Measurements from ENCODE around the gene ZFP36. TPM values are rescaled to one million over a fixed set of nuclear protein-coding genes. Genes with fewer than 3 reads are reported as not detected.

Gene ZFP36
- total RNA-seq, 1 experiment from 2014 or later: 17.3 TPM

DNA sequence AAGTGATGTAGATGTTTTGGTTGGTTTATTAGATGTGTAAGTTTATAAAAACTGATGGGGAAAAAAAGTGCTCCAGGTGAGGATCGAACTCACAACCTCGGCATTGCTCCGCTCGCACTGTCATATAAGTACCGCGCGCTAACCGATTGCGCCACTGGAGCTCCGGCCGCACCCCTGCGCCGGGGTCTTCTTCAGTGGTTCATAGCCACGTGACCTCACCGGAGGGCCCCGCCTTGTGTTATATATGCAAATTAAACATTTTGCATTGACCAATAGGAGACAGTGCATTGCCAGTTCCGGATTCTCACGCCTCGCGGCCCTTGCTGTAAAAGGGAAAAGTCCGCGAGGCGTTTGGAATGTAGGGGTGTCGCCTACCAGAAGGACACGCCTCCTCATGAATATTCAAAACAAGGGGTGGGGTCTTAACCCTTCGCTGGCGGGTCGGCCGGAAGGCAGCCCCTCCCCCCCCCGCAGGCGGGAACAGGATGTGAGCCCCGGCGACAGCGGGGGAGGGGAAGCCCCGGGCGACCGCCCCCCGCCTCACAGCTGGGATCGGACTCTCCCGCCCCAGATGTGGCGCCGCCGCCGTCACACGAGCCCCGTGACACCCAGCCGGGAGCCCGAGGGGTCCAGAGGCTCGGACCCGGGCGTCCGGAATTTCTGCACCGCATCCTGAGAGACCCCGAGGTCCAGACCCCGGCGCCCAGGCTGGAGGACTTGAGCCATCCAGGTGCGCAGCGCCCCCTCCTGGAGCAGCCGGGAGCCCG, 5.6 kb downstream of the ZFP36 start, which contains the start of gene PLEKHG2:
Gene PLEKHG2, plus strand, starts transcription at position 570 of the 767 bp plus-strand sequence. CDS start 1,418 bp downstream, outside the sequence.
- Mint-ChIP-seq H3K27me3 (ENCODE audit: low read depth) (no peaks in the 10 kb centered on the region), H3K4me1 (peaks cover 47% of the 10 kb centered on the region), H3K27ac (peak within 1 kb of the TSS; percentile 84), H3K36me3 (peaks cover 9% of the 10 kb centered on the region), H3K9me3 (no peaks in the 10 kb centered on the region), H3K4me3 (peak within 1 kb of the TSS; percentile 99)
- CTCF ChIA-PET: interaction anchor here (0.6 to 2.3 kb wide), 11 partner anchors 11 to 120 kb away, joined by 3 to 43 read pairs (median 4); partner anchors contain the start of genes EID2B, MED29, PAF1 and RPS16
- peak; percentile 98 for DNase-seq (ENCODE audit: low spot score)
- ATAC-seq: peak; percentile 64
- POLR2A ChIA-PET: interaction anchor here (0.5 to 2.3 kb wide), 6 partner anchors 9 to 80 kb away, joined by 5 to 11 read pairs (median 7); partner anchors contain the start of genes MED29, PAF1 and RPS16
- TF ChIP-seq RORB (CRISPR knock-in tag; IDR thresholded peaks at IDR 0.05) (no peak), SMAD4 (CRISPR knock-in tag; IDR thresholded peaks at IDR 0.05) (0 out of 2 replicates have a peak, but pooled peaks have one; percentile 17), NFATC4 (CRISPR knock-in tag; IDR thresholded peaks at IDR 0.05) (no peak), CREM (CRISPR knock-in tag; IDR thresholded peaks at IDR 0.05) (0 out of 2 replicates have a peak, but pooled peaks have one; percentile 64), JUN (CRISPR knock-in tag; IDR thresholded peaks at IDR 0.05) (no peak), NFYB (CRISPR knock-in tag; conservative IDR thresholded peaks at IDR 0.05; ENCODE audit: low read depth) (no peak; the same call in 1 of the 2 replicates), SMAD3 (CRISPR knock-in tag; IDR thresholded peaks at IDR 0.05; ENCODE audit: borderline replicate concordance) (no peak), KAT7 (CRISPR knock-in tag; IDR thresholded peaks at IDR 0.05; ENCODE audit: borderline replicate concordance) (no peak), CREB1 (CRISPR knock-in tag; IDR thresholded peaks at IDR 0.05) (0 out of 2 replicates have a peak, but pooled peaks have one; percentile 22), MYBL2 (CRISPR knock-in tag; IDR thresholded peaks at IDR 0.05) (0 out of 2 replicates have a peak, but pooled peaks have one; percentile 42), RELA (CRISPR knock-in tag; IDR thresholded peaks at IDR 0.05; ENCODE audit: borderline replicate concordance) (no peak), NR3C1 (CRISPR knock-in tag; conservative IDR thresholded peaks at IDR 0.05; ENCODE audit: low read depth) (no peak), ZNF263 (CRISPR knock-in tag; IDR thresholded peaks at IDR 0.05; ENCODE audit: low read depth) (no peak), SP1 (CRISPR knock-in tag; conservative IDR thresholded peaks at IDR 0.05) (peak; percentile 78), ZNF232 (CRISPR knock-in tag; IDR thresholded peaks at IDR 0.05) (no peak), ETV6 (CRISPR knock-in tag; IDR thresholded peaks at IDR 0.05) (no peak), TCF7 (CRISPR knock-in tag; IDR thresholded peaks at IDR 0.05; ENCODE audit: low read depth) (no peak), ESRRA (CRISPR knock-in tag; IDR thresholded peaks at IDR 0.05; ENCODE audit: borderline replicate concordance) (no peak)
- TF ChIP-seq, protein P1, sequence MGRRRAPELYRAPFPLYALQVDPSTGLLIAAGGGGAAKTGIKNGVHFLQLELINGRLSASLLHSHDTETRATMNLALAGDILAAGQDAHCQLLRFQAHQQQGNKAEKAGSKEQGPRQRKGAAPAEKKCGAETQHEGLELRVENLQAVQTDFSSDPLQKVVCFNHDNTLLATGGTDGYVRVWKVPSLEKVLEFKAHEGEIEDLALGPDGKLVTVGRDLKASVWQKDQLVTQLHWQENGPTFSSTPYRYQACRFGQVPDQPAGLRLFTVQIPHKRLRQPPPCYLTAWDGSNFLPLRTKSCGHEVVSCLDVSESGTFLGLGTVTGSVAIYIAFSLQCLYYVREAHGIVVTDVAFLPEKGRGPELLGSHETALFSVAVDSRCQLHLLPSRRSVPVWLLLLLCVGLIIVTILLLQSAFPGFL (CRISPR knock-in tag; IDR thresholded peaks at IDR 0.05; ENCODE audit: borderline replicate concordance): no peak
- TF ChIP-seq, protein P2, sequence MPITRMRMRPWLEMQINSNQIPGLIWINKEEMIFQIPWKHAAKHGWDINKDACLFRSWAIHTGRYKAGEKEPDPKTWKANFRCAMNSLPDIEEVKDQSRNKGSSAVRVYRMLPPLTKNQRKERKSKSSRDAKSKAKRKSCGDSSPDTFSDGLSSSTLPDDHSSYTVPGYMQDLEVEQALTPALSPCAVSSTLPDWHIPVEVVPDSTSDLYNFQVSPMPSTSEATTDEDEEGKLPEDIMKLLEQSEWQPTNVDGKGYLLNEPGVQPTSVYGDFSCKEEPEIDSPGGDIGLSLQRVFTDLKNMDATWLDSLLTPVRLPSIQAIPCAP (CRISPR knock-in tag; IDR thresholded peaks at IDR 0.05): no peak
- TF ChIP-seq, protein P3, sequence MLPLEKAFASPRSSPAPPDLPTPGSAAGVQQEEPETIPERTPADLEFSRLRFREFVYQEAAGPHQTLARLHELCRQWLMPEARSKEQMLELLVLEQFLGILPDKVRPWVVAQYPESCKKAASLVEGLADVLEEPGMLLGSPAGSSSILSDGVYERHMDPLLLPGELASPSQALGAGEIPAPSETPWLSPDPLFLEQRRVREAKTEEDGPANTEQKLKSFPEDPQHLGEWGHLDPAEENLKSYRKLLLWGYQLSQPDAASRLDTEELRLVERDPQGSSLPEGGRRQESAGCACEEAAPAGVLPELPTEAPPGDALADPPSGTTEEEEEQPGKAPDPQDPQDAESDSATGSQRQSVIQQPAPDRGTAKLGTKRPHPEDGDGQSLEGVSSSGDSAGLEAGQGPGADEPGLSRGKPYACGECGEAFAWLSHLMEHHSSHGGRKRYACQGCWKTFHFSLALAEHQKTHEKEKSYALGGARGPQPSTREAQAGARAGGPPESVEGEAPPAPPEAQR (CRISPR knock-in tag; IDR thresholded peaks at IDR 0.05): no peak
- TF ChIP-seq, protein P4, sequence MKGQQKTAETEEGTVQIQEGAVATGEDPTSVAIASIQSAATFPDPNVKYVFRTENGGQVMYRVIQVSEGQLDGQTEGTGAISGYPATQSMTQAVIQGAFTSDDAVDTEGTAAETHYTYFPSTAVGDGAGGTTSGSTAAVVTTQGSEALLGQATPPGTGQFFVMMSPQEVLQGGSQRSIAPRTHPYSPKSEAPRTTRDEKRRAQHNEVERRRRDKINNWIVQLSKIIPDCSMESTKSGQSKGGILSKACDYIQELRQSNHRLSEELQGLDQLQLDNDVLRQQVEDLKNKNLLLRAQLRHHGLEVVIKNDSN (CRISPR knock-in tag; IDR thresholded peaks at IDR 0.05): peak; percentile 86
- TF ChIP-seq, protein P5, sequence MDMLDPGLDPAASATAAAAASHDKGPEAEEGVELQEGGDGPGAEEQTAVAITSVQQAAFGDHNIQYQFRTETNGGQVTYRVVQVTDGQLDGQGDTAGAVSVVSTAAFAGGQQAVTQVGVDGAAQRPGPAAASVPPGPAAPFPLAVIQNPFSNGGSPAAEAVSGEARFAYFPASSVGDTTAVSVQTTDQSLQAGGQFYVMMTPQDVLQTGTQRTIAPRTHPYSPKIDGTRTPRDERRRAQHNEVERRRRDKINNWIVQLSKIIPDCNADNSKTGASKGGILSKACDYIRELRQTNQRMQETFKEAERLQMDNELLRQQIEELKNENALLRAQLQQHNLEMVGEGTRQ (CRISPR knock-in tag; IDR thresholded peaks at IDR 0.05): peak; percentile 89
- TF ChIP-seq, protein P6, sequence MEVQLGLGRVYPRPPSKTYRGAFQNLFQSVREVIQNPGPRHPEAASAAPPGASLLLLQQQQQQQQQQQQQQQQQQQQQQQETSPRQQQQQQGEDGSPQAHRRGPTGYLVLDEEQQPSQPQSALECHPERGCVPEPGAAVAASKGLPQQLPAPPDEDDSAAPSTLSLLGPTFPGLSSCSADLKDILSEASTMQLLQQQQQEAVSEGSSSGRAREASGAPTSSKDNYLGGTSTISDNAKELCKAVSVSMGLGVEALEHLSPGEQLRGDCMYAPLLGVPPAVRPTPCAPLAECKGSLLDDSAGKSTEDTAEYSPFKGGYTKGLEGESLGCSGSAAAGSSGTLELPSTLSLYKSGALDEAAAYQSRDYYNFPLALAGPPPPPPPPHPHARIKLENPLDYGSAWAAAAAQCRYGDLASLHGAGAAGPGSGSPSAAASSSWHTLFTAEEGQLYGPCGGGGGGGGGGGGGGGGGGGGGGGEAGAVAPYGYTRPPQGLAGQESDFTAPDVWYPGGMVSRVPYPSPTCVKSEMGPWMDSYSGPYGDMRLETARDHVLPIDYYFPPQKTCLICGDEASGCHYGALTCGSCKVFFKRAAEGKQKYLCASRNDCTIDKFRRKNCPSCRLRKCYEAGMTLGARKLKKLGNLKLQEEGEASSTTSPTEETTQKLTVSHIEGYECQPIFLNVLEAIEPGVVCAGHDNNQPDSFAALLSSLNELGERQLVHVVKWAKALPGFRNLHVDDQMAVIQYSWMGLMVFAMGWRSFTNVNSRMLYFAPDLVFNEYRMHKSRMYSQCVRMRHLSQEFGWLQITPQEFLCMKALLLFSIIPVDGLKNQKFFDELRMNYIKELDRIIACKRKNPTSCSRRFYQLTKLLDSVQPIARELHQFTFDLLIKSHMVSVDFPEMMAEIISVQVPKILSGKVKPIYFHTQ (CRISPR knock-in tag; IDR thresholded peaks at IDR 0.05): peak; percentile 84
- TF ChIP-seq, protein P7, sequence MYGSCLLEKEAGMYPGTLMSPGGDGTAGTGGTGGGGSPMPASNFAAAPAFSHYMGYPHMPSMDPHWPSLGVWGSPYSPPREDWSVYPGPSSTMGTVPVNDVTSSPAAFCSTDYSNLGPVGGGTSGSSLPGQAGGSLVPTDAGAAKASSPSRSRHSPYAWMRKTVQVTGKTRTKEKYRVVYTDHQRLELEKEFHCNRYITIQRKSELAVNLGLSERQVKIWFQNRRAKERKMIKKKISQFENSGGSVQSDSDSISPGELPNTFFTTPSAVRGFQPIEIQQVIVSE (CRISPR knock-in tag; IDR thresholded peaks at IDR 0.05; ENCODE audit: borderline replicate concordance): no peak
- TF ChIP-seq, protein P8, sequence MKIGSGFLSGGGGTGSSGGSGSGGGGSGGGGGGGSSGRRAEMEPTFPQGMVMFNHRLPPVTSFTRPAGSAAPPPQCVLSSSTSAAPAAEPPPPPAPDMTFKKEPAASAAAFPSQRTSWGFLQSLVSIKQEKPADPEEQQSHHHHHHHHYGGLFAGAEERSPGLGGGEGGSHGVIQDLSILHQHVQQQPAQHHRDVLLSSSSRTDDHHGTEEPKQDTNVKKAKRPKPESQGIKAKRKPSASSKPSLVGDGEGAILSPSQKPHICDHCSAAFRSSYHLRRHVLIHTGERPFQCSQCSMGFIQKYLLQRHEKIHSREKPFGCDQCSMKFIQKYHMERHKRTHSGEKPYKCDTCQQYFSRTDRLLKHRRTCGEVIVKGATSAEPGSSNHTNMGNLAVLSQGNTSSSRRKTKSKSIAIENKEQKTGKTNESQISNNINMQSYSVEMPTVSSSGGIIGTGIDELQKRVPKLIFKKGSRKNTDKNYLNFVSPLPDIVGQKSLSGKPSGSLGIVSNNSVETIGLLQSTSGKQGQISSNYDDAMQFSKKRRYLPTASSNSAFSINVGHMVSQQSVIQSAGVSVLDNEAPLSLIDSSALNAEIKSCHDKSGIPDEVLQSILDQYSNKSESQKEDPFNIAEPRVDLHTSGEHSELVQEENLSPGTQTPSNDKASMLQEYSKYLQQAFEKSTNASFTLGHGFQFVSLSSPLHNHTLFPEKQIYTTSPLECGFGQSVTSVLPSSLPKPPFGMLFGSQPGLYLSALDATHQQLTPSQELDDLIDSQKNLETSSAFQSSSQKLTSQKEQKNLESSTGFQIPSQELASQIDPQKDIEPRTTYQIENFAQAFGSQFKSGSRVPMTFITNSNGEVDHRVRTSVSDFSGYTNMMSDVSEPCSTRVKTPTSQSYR (CRISPR knock-in tag; IDR thresholded peaks at IDR 0.05): peak; percentile 96
